Jurkat, Clone E6-1 (cell line): ENCODE results near the gene TENM4.
"Not testable (repeated sequence)": the region's sequence is repeated elsewhere in the genome, so short reads cannot be mapped to it uniquely, and the experiment has no call there.

Experiments
- DNase-seq: peaks from one replicate; pipeline ENCODE4 v3.0.0-alpha.2; 2011; ENCODE audit warnings: low read depth, low spot score
- H3K4me3 ChIP-seq: 2 replicates; pipeline ENCODE4 v1.5.1; 2011; ENCODE audit warnings: mild to moderate bottlenecking, low read length, control low read depth, moderate library complexity

The TENM4 gene

GRCh38 chr11:78898266-78898775, 542.5 kb downstream of the TENM4 start:
- H3K4me3 ChIP-seq, result no peak overlapping the region
- no peak for DNase-seq

- no peak for DNase-seq
- no peak overlapping the region for H3K4me3 ChIP-seq
Measured at GRCh38 chr11:78893996-78894395, 546.8 kb downstream of the TENM4 start.

DNA sequence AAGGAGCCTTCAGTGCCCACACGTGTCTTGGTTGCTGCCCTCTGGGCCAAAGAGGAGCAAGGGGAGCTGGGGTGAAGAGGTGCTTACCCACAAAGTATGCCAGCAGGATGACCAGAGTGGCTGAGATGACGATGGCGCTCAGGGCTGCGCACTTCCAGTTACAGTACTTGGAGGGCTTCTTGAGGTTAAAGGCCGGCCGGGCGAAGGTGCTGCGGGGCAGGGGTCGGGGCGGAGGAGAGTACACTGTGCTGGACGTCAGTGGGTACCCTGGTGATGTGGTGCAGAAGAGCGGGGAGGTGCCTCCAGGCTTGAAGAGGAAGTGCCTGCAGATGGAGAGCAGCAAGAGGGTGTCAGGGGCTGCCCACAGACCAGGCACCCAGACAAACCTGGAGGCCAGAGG, 551.1 kb downstream of the TENM4 start:
- H3K4me3 ChIP-seq, result no peak overlapping the region
- DNase-seq, result no peak

GRCh38 chr11:78886616-78887015, 554.2 kb downstream of the TENM4 start:
- DNase-seq, result no peak
- H3K4me3 ChIP-seq, result no peak overlapping the region

DNA sequence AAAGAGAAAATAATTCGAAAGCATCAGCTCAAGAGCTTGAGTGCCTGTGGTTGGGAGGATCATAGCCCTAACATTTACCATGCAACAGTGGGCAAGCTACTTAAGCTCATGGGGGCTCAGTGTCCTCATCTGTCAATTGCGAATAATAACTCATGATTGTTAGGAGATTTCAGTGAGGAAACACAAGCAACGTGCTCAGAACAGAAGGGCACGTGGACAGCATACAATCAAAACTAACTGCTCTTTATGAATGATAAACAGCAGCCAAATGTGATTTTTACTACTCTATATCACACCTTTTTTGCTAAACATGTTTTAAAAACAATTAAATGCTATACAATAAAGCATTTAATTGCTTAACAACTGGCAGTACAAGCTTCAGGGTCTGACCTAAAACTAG, 556.1 kb downstream of the TENM4 start:
- no peak overlapping the region for H3K4me3 ChIP-seq
- no peak for DNase-seq

- DNase-seq, result no peak
Measured at GRCh38 chr11:78883506-78883905, 557.3 kb downstream of the TENM4 start.

GRCh38 chr11:78879094-78879980, 561.5 kb downstream of the TENM4 start:
- DNase-seq, H3K4me3 ChIP-seq: not testable (repeated sequence)

More at GRCh38 chr11:78883506-78883905, 557.3 kb downstream of the TENM4 start:
- no peak overlapping the region for H3K4me3 ChIP-seq

- H3K4me3 ChIP-seq, result no peak overlapping the region
- no peak for DNase-seq
Measured at GRCh38 chr11:78878631-78879030, 562.2 kb downstream of the TENM4 start.

DNA sequence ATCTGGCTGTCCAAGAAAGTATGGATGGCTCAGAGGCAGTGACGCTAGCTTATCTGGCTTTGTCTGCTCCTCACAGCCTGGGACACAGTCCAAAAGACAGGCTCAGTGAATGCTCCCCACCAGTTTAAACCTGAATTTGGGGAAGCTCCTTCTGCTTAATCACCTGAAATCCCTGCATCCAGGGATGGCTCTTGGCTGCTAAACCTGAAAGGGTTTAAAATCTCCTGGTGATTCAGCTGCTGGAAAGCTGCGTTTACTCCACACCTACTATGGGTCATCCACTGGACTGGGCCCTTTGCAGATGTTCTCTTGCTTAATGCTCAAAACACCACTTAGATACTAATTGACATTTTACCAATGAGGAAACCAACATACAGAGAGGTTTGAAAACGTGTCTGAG, 564.2 kb downstream of the TENM4 start:
- no peak for DNase-seq
- H3K4me3 ChIP-seq, result no peak overlapping the region

GRCh38 chr11:78870655-78871054, 570.2 kb downstream of the TENM4 start:
- no peak for DNase-seq

DNA sequence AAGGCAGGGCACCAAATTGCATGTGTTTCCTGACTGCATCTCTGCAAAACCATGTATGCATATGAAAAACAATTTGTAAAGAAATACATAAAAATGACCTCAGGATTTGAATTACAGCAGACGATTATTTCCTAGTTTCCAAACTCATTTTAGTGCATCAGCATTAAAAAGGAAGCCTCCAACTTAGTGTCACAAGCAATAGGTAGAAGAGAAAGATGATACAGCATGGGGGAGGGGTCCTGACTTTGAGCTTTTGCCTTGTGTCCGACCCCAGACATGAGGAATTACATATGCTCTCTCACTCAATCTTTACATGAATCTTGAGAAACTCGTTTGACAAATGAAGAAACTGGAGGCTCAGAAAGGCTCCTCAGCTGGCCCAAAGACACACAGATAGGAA, 571.5 kb downstream of the TENM4 start:
- no peak for DNase-seq
- no peak overlapping the region for H3K4me3 ChIP-seq

More at GRCh38 chr11:78870655-78871054, 570.2 kb downstream of the TENM4 start:
- H3K4me3 ChIP-seq, result no peak overlapping the region

DNA sequence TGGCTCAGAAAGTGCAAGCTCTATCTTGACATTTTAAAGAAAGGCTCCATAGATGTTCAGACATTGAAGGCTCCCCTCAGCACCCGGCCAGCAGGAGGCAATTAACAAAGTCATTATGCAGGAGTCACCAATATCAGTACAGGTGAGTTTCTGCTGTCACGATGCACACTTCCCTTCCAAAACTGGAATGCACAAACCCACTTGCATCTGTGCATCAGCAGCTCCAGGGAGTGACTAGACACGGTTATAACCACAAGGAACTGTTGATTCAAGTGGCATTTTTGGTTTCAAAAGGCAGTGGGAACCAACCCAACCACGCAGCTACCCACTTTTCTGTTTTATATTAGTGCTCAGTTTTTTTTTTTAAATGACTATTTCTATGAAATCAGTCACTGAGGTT, 572.3 kb downstream of the TENM4 start:
- H3K4me3 ChIP-seq, result no peak overlapping the region

GRCh38 chr11:78860720-78861422, 580.0 kb downstream of the TENM4 start:
- no peak overlapping the region for H3K4me3 ChIP-seq
- DNase-seq, result peak; percentile 6

More for the DNA sequence above, 572.3 kb downstream of the TENM4 start:
- DNase-seq, result peak; percentile 3

GRCh38 chr11:78857688-78858087, 583.1 kb downstream of the TENM4 start:
- no peak for DNase-seq
- H3K4me3 ChIP-seq, result no peak overlapping the region

GRCh38 chr11:78856211-78856610, 584.6 kb downstream of the TENM4 start:
- no peak for DNase-seq
- H3K4me3 ChIP-seq, result no peak overlapping the region

- no peak overlapping the region for H3K4me3 ChIP-seq
Measured at GRCh38 chr11:78855116-78855515, 585.7 kb downstream of the TENM4 start.

DNA sequence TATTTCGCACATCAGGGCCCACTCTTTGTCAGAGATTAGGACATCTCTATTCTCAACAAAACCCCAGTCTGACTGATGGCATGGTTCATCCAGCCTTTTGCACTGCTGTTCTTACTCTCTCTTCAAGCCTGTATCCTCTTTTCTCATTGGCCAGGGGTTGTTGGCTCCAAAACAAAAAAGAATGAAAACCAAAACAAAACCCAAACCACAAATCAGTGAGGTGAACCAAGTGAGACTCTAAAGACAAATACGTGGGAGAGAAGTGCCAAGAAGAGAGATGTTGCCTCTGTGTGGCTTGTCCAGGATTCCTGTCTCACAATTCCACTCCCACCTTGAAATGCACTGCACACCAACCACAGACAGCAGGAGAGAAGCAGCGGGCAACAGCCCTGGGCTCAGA, 587.3 kb downstream of the TENM4 start:
- H3K4me3 ChIP-seq, result no peak overlapping the region
- no peak for DNase-seq

More at GRCh38 chr11:78855116-78855515, 585.7 kb downstream of the TENM4 start:
- DNase-seq, result no peak

DNA sequence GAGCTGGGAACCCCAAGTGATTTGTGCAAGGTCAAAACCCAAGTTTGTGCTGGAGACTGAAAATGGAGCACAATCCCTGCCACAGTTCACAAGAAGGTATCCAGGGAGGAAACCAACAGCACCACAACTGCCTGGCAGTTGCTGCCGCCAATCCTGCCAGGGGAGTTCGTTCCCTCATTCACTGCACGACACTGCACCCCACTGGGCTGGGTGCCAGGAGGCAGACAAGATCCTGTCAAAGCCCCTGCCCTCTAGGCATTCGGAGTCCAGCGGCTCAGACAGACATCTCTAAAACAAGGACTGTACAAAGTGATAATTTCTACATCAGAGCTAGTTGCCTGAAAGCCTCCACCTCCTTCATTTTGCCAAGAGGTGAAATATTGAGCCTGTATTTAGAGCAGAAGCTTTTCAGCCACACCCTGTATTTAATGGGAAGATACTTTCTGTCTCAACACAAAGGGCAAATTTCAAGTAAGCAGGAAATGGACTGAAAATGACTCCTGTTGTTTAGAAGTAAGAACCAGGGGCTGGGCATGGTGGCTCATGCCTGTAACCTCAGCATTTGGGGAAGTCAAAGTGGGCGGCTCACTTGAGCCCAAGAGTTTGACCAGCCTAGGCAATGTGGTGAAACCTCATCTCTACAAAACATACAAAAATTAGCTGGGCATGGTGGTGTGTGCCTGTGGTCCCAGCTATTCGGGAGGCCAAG, 588.8 kb downstream of the TENM4 start:
- peak; percentile 7 for DNase-seq
- H3K4me3 ChIP-seq, result no peak overlapping the region

DNA sequence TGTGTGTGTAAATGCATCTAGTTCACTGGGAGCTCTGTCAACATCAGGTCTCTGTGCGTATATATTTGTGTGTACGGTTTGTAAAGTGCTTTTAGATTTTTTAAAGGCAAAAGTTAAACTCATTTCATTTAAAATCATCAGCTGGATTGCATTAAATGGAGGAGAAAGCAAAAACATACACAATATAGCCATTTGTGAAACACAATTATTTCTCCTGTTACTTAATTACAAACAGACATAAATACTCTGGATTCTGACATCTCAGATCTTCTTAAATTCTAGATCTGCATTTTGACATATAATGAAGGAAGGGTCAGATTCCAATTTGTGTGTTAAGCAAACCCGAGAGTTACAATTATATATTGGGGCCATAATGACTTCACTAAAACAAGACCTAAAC, 590.8 kb downstream of the TENM4 start:
- no peak overlapping the region for H3K4me3 ChIP-seq
- DNase-seq, result no peak
